ENCODE results near the gene PRAMEF12.
"Not testable (repeated sequence)": the region's sequence is repeated elsewhere in the genome, so short reads cannot be mapped to it uniquely, and the experiment has no call there.

Gene PRAMEF12

DNA sequence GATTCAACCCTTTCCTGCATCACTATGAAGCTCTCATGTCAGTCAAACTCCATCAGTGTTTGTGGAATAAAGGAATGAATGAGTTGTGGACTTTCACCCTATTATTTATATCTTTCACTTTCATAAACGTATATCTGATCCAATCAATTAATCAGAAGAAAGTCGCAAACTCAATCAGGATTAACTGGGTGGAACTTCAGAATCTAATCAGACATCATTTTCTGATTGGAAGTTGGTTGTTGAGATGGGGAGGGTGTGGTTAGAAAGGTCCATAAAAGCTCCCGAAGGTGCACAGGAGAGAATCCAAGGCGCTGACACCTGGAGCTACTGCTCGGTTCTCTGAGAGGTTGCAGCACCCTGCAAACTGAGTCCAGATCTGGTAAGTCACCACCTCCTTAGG lies at the start of gene PRAMEF12:
TSS of gene PRAMEF12 (plus strand) at position 301 of the 400 bp plus-strand sequence. CDS start 1,130 bp downstream, outside the sequence.
- no peak for DNase-seq (ENCODE audit: low spot score)

DNA sequence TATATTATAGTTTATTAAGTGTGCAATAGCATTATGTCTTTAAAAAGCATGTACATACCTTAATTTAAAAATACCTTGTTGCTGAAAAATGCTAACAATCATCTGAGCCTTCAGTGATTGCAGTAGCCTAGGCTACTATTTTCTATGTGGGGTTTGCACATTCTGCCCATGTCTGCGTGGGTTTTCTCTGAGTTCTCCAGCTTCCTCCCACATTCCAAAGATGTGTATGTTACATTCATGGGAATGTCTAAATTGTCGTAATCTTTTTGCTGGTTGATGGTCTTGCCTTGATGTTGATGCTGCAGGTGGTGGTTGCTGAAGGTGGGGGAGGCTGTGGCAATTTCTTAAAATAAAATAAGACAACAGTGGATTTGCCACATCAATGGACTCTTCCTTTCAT lies 45.1 kb upstream of the PRAMEF12 start:
- DNase-seq (ENCODE audit: low spot score): no peak

DNA sequence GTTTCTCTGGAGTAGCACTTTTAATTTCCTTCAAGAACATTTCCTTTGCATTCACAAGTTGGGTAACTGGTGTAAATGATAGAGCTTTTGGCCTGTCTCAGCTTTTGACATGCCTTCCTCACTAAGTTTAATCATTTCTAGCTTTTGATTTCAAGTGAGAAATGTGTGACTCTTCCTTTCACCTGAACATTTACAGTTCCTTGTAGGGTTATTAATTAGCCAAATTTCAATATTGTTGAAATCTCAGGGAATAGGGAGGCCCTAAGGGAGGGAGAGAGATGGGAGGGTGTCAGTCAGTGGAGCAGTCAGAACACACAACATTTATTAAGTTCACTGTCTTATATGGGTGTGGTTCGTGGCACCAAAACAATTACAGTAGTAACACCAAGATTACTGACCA lies 43.4 kb upstream of the PRAMEF12 start:
- DNase-seq (ENCODE audit: low spot score): no peak

DNA sequence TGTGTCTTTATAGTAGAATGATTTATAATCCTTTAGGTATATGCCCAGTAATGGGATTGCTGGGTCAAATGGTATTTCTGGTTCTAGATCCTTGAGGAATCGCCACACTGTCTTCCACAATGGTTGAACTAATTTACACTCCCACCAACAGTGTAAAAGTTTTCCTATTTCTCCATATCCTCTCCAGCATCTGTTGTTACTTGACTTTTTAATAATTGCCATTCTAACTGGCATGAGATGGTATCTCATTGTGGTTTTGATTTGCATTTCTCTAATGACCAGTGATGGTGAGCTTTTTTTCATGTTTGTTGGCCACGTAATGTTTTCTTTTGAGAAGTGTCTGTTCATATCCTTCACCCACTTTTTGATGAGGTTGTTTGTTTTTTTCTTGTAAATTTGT lies 42.5 kb upstream of the PRAMEF12 start:
- DNase-seq (ENCODE audit: low spot score): not testable (repeated sequence)

DNA sequence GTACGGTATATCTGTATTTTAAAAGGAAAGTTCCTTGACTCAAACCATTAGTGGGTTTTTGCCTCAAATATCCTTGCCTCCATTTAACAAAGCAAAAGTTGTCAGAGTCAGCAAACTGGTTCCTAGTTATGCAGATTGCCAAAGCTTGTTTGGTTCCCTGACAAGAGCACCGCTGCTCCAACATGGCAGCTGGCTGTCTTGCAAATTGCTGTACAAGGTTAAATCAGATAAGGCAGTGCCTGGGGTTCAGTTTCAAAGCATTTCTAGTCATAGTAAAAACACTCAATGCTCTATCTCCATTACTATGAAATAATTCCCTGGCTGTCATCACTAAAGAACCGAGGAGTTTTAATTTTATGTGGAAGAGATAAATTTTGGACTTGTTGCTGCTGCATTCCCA lies 38.9 kb upstream of the PRAMEF12 start:
- no peak for DNase-seq (ENCODE audit: low spot score)

DNA sequence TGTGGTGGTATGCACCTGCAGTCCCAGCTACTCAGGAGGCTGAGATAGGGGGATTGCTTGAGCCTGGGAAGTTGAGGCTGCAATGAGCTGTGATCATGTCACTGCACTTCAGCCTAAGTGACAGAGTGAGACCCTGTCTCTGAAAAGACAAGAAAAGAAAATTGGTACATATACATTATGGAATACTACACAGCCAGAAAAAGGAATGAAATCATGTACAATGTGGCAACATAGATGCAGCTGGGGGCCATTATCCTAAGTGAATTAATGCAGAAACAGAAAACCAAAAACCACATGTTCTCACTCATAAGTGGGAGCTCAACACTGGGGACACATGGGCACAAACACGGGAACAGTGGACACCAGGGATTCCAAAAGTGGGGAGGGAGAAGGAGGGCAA lies 34.6 kb upstream of the PRAMEF12 start:
- DNase-seq (ENCODE audit: low spot score): no peak

DNA sequence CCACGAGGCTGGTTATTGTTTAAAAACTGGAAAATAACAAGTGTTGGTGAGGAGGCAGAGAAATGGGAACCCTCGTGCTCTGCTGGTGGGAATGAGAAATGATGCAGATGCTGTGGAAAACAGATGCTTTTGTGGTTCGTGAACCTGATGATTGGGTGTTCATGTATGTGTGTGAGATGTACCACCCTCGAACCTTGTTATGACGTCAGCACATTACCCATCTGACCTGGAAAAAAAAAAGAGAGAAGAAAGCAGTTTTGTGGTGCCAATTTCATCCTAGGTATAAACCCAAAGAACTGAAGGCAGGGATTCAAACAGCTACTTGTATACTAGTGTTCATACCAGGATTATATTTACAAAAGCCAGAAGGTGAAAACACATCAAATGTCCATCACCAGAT lies 33.9 kb upstream of the PRAMEF12 start:
- DNase-seq (ENCODE audit: low spot score): no peak

DNA sequence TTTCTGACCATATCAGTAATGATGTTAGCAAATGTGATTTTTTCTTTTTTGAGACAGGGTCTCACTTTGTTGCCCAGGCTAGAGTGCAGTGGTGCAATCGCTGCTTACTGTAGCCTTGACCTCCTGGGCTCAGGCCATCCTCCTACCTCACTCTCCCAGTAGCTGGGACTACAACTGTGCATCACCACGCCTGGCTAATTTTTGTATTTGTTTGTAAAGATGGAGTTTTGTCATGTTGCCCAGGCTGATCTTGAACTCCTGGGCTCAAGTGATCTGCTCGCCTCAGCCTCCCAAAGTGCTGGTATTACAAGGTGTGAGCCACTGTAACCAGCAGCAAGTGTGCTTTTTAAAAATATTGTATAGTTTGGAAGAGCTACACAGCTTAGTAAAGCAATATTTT lies 31.6 kb upstream of the PRAMEF12 start:
- no peak for DNase-seq (ENCODE audit: low spot score)

DNA sequence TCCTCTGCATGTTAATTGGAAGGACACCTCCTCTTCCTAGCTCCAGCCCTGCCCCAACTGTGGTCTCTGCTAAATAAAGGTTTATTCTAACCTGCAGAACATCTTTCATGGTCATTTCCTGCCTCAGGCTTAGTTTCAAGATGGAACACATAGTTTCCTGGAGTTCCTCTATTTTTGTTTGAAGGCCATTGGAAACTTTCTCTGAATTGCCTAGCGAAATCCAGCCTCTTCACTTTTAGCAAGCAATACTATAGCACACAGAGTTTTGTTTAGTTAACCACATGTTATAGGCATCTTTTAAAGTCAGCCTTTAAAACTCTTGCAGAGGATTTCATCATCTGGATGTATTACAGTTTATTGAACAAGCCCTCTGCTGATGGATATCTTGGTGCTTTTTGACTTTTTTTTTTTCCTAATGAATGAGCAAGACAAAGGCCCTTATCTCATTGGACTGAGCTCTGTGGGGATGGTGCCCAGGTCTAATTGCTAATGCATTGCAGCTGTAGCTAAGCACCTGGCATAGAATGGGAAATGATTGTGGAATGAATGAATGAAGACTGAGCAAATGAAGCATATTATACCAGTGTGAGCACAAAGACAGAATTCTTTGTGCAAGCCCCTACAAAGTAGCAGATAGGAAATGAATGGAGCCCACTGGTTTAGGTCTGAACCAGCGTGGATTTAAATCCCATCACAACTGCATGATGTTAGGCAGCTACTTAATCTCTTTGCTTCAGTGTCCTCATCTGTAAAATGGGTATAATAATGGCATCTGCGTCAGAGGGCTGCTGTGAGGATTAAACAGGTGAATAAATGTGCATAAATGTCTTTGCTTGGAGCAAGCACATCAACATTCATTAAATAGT lies 28.2 kb upstream of the PRAMEF12 start:
- no peak for DNase-seq (ENCODE audit: low spot score)

DNA sequence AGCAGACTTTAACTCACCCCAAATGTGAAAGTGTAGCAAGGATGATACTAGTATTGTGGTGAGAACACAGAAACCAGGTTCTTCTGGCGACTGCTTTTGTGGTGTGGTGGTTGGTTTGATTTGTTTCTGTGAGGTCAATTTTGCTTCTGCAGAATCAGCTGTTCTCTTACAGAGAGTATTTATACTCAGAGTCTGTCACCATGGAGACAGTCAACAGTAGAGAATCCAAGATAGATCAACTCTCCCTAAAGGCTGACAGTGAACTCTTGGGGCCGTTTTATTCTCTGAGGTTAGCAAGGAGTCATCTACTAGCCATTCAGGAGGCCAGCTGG lies 27.6 kb upstream of the PRAMEF12 start, which contains the start of gene CFAP107:
TSS of gene CFAP107 (plus strand) at position 209 of the 332 bp plus-strand sequence. CDS start 231 bp downstream, outside the sequence.
- no peak for DNase-seq (ENCODE audit: low spot score)

DNA sequence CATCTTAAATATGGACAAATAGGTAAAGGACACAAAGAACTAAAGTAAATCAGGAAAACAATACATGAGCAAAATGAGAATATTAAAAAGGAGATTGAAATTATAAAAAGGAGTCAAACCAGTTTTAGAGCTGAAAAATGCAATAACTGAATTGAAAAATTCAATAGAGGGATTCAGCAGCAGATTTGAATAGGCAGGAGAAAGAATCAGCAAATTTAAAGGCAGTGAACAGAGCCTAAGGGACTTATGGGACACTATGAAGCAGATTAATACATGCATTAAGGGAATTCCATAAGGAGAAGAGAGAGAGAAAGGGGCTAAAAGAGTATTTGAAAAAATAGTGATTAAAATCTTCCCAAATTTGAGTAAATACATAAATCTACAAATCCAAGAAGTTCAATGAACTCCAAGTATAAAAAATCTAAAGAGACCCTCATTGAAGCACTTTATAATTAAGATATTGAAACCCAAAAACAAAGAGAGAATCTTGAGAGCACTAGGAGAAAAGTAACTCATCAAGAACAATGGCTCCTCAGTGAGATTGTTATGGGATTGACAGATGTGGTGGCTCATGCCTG lies 24.7 kb upstream of the PRAMEF12 start:
- no peak for DNase-seq (ENCODE audit: low spot score)

DNA sequence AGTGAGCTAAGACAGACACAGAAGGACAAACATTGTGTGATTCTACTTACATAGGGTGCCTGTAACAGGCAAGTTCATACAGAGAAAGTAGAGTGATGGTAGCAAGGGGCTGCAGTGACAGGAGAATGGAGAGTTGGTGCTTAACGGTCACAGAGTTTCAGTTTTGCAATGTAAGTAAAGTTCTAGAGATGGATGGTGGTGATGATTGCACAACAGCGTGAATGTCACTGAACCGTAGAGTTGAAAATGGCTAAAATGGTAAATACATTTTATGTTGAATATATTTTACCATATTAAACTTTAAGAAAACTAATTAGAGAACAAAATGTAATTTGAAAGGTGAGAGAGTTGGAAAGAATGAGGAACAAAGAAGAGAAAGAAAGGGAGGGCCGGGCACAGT lies 18.8 kb upstream of the PRAMEF12 start:
- no peak for DNase-seq (ENCODE audit: low spot score)

DNA sequence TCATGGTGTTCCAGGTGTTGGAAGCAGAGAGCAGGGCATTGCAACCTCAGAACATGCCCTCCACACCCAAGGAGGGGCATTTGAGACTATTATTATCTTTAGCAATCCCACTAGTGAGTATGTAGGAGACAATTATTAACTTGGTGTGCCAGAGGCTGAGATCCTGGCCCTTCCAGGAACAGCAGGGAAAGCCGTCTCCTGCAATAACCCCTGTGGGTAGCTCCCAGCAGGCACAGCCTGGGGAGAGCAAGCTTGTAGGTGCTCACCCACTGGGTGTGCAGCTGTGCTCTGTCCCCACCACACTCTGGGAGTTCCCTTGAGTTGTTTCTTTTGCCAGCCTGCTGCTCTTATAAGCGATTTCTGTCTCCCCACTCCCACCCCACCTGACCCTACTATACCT lies 17.3 kb upstream of the PRAMEF12 start:
- no peak for DNase-seq (ENCODE audit: low spot score)

DNA sequence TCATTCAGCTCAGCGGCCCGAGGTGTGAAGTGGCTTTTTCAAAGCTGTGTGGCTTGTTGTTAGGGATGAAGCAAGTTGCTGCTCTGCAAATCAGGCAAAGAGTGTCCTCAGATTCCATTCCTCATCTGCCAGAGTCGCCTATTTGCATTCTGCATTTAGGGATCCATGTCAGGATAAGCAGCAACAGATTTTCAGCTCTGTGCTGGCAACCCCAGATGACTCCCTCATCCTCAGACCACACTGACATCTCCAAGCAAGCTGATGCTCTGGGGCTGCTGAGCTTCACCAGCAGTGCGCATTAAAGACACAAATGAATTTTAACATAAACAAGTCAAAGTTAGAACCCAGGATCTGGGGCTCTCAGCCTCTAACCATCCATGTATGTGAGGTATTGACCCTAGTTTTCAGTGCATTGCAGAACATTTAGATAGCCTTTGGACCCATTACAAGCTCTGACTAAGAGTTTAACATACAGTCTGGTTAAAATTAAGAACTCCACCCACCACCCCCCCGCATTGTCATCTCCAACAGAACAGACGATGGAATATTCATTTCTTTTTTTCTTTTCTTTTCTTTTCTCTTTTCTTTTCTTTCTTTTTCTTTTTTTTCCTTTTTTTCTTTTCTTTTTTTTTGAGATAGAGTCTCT lies 16.6 kb upstream of the PRAMEF12 start:
- no peak for DNase-seq (ENCODE audit: low spot score)

DNA sequence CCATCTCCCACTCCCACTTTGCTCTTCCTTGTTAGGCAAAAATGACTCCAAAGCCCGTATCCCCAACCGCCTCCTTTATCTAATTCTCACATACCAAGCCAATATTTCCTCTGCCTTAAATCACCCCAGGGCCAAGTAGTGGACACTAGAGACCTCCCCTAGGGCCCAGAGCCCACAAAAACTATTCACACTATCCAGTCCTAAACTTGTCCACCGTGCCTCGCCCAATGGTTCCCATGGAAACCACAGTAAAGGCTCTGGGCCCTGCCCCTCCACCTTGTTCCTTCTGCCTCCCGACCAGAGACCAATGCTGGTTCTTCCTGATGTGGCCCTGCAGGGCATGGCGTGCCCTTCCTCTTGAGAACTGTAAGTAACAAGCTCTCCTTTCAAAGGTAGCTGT lies 15.7 kb upstream of the PRAMEF12 start:
- DNase-seq (ENCODE audit: low spot score): no peak

DNA sequence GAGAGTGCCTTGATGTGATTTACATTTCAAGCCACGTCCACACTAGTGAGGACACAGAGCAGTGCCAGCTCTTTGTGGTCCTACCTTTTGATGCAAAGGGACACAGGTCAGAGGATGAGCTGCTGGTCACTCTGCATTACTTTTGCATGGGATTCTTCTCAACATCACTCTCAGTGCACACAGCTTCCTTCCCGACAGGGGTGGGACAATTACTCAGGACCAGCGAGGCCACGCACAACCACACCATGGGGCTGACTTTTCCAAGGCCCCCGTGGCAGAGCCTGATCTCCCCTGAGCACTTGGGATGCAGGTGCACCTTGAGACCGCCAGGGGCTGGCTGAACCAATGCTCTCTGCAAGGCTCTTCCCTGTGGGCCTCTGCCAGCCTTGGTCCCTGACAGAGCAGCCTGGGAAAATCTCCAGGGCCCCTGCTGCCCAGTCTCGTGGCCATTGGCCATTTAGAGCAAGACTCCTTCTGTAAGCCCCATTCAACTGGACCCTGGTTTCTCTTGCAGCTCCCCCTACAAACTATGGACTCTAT lies 13.2 kb upstream of the PRAMEF12 start:
- no peak for DNase-seq (ENCODE audit: low spot score)

DNA sequence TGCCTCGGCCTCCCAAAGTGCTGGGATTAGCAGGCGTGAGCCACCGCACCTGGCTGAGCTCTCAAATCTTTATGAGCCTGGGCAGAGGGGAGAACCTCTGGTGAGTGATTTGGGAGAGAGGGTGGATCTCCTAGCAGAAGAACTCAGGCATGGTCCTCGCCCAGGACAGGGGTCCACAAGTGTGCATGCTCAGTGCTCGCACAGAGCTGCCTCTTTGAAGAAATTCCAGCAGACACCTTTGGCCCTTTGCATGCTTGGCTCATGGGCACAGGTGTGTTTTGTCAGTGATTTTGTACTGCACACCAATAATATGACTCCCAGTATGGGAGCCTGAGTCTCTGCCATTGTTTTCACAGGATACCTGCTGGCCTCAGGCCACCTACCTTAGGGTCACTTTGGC lies 11.8 kb upstream of the PRAMEF12 start:
- DNase-seq (ENCODE audit: low spot score): no peak

DNA sequence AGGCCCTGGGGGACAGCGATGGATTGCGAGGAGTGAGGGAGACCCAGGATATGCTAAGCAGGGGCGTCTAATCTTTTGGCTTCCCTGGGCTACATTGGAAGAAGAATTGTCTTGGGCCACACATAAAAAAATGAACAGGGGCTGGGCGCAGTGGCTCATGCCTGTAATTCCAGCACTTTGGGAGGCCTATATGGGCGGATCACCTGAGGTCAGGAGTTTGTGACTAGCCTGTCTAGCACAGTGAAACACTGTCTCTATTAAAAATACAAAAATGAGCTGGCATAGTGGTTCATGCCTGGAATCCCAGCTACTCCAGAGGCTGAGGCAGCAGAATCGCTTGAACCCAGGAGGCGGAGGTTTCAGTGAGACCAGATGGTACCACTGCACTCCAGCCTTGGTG lies 10.8 kb upstream of the PRAMEF12 start:
- no peak for DNase-seq (ENCODE audit: low spot score)

DNA sequence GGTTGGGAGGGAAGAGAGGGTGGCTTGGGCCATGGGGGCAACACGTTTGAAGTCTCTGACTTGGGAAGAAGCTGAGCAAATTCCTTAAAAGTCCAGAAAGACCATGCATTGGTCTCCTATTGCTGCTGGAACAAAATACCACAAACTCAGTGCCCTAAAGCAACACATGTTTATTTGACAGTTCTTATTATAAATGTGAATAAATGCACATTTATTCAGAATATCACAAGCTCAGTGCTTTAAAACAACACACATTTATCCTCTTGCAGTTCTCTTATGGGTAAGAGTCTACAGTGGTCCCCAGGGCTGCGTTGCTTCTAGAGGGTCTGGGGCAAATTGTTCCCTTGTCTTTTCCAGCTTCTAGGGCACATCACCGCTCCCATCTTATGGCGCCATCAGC lies 10.1 kb upstream of the PRAMEF12 start:
- no peak for DNase-seq (ENCODE audit: low spot score)

DNA sequence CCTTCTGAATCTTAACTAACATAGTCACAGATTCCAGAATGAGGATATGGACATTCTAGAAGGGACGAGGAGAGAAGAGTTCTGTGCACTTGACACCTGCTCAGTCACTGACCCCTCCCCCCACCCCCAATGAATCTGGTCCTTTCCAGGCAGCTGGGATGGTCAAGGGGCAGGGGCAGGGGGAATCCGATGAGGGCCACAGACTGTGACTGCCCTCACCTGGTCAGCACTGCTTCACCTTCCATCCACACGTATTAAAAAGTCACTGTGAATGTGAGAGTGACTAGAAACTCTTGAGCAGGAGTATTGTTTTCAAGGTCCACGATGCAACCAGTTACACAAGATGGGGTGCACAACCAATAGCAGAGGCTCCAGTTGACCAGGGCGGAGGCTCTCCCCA lies 9.5 kb upstream of the PRAMEF12 start:
- no peak for DNase-seq (ENCODE audit: low spot score)

DNA sequence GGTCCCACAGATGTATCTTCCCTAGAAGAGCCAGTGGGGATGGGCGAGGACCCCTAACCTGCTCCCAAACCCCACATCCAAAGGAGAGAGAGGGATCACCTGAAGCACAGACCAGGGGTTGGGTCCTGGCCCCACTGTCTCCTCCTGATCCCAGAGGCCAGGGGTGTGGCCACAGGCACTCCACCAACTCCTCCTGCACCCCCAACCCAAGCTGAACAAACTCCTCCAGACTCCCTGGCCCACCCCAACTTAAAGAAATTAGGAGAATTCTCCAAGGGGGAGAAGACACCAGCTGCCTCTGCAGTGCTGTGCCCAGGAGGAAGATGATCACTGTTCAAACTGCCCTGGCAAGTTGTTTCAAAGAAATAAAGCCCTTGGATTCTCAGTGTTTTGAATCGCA lies 4.5 kb upstream of the PRAMEF12 start:
- DNase-seq (ENCODE audit: low spot score): no peak

DNA sequence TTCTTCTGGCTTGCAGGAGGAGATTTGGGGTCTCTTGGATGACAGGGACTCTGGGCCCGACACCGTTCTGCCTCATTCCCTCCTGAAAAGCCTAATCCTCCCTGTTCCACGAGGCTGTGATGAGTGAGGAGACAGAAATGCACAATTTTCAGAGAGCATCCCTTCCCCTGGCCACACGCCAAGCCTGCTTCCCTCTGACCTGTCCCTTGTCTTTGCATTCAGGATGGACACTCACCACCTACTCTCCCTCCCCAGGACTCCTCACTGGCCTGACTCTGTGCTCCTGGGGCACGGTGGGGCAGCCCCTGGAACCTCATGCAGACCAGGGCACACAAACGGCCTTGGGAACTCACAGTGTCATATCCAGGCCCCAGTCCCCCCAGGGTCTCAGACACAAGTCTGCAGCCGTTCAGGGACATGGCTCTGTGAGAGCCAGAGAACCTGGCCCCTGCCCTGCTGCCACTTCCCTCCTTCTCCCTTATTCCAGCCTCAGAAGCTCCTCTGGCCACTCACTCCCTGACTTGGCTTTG lies 3.5 kb upstream of the PRAMEF12 start:
- DNase-seq (ENCODE audit: low spot score): no peak

DNA sequence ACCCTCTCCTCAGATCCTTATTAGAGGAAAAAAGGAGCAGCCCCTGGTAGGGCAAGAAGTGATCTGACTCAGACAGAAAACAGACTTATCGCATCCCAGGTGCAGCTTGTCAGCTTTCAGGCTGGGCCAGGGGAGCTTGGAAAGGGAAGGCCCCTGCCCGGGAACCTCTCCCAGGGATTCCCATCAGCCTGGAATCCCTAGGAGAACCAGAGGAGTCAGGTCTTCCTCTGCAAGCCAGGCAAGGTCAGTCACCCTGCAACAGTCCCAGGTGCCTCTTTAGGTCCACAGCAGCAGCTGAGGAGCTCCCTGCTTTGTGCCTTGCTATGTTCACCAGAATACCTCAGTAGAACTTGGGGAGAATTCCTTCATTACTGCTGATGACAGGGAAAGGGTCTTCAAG lies 2.9 kb upstream of the PRAMEF12 start:
- DNase-seq (ENCODE audit: low spot score): no peak

All from cerebellar cortex (tissue), 1 donor.